SKM-1 (cell line): Measurements from ENCODE around the gene KL.

ENCODE experiments used
- DNase-seq: peaks from one replicate; lab custom pipeline; 2025; ENCODE audit not compliant: unreplicated experiment; lab: John Stamatoyannopoulos, UW

KL gene

GRCh38 chr13:33110386-33110712 is 94.1 kb downstream of the KL start:
- no peak for DNase-seq

GRCh38 chr13:33110713-33111413 is 94.6 kb downstream of the KL start:
- no peak for DNase-seq

GRCh38 chr13:33111414-33112110 is 95.3 kb downstream of the KL start:
- DNase-seq, result no peak

- no peak for DNase-seq
Observed at GRCh38 chr13:33112766-33113165, 96.5 kb downstream of the KL start.

- no peak for DNase-seq
Observed at GRCh38 chr13:33114146-33114545, 97.9 kb downstream of the KL start.

GRCh38 chr13:33115274-33115673 is 99.1 kb downstream of the KL start:
- DNase-seq, result no peak
